AG04450 (cell line): ENCODE measurements around the gene NAA38. TPM values are rescaled to one million over a fixed set of nuclear protein-coding genes. Genes with fewer than 3 reads are reported as not detected.

ENCODE experiments used
- CTCF ChIA-PET: fragments of 300-600, 350-600 bp; formaldehyde crosslinking; extraction: SDS; loops from one replicate; lab custom pipeline; 2022; ENCODE audit warnings: antibody characterized with exemption, inconsistent platforms; lab: Charles Lee
- POLR2A ChIA-PET: fragments of 350-600 bp; formaldehyde crosslinking; extraction: SDS; loops from one replicate; lab custom pipeline; 2021; ENCODE audit warnings: antibody characterized with exemption, inconsistent platforms; lab: Yijun Ruan, JAX
- DNase-seq: peaks from one replicate; pipeline ENCODE4 v3.0.0-alpha.2; 2011; ENCODE audit warnings: low read depth, low spot score
- H3K27ac ChIP-seq: one replicate; pipeline ENCODE4 v1.5.1; 2012; ENCODE audit warnings: low read depth, low read length, control low read depth
- H3K27me3 ChIP-seq: one replicate; pipeline ENCODE4 v1.6.0; 2012; ENCODE audit warnings: low read length; ENCODE audit not compliant: control insufficient read depth, insufficient read depth
- H3K4me3 ChIP-seq: 2 replicates; pipeline ENCODE4 v1.5.1; 2011; ENCODE audit warnings: mild to moderate bottlenecking, low read depth, low read length, control low read depth
- H3K9me3 ChIP-seq: 2 replicates; pipeline ENCODE4 v1.5.1; 2012; ENCODE audit warnings: low read length; ENCODE audit not compliant: control insufficient read depth, insufficient read depth
- CTCF ChIP-seq: IDR thresholded peaks from 2 replicates; pipeline ENCODE4 v1.5.1; 2011; ENCODE audit warnings: low read depth, low read length, control low read depth, inconsistent platforms
- polyA plus RNA-seq: library from polyadenylated mRNA; depleted of rRNA; stranded (reverse); fragments of >200 nt; gene quantifications from 2 replicates; pipeline ENCODE4 v1.2.3, GENCODE V29; 2011

Gene NAA38
- polyA plus RNA-seq, 1 experiment = 49.3 TPM

- TF ChIP-seq CTCF = no peak
- ChIA-PET POLR2A (interaction anchor here (4.3 kb wide), 1 partner anchor 18 kb away, joined by 21 read pairs; the partner anchor contains the start of genes CYB5D1 and NAA38), CTCF (interaction anchor here (0.6 kb wide), 1 partner anchor 24 kb away, joined by 3 read pairs; no protein-coding TSS in a partner anchor)
- Histone ChIP-seq H3K4me3 (peak overlapping the region; percentile 84), H3K27ac (peak overlapping the region; percentile 68), H3K27me3 (no peaks in the 10 kb centered on the region), H3K9me3 (peaks cover 3% of the 10 kb centered on the region; the same call in 1 of the 2 replicates)
- no peak for DNase-seq
These were observed 18.0 kb downstream of the NAA38 start for GRCh38 chr17:7839190-7839875.

DNA sequence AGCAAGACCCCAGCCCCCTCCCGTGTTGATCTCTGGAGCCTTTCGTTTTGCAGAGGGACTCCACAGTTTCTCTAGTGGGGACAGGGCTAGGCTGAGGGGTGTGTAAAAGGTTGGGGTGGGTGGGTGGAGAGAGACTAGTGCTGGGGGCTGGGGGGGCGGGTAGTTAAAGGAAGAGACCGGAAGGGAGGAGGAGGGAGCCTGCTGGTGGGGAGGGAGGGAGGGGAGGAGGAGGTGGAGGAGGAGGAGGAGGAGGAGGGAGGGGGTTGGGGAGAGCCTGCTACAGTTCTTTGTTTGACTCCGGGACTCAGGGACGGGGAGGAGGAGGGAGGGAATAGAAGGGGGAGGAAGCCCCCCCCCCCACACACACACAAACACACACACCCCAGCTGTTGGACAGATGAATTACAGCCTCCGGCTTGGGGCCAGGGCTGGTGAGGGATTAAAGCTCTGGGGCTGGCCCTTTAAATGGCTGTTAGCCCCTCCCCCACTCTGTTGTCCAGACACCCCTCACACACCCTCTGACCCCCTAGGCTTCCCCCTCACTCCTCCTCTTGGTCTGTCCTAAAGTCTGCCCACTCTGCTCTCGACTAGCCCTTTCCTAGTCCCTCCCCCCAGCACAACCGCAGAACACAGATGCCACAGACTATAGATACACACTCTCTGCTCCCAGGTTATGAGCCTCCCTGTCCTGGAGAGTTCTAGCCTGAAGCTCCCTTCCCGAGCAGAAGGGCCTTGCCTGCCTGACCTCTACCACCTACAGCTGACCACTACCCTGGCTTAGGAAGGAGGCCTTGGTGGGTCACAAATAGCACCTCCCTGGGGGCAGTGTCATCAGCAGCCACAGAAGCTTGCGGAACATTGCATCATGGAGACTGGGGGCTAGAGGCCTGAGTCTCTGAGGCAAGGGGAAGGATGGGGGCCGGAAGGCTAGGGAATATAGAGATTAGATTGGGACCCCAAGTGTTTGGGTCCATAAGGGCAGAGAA lies 19.0 kb downstream of the NAA38 start:
- CTCF ChIA-PET = interaction anchor here (0.6 to 1.5 kb wide), 3 partner anchors 13 to 25 kb away, joined by 3 read pairs; no protein-coding TSS in a partner anchor
- POLR2A ChIA-PET = interaction anchor here (4.3 kb wide), 1 partner anchor 19 kb away, joined by 21 read pairs; the partner anchor contains the start of genes CYB5D1 and NAA38
- H3K9me3 ChIP-seq = no peaks in the 10 kb centered on the region; the same call in 1 of the 2 replicates
- no peaks in the 10 kb centered on the region for H3K27me3 ChIP-seq
- no peak for DNase-seq
- peak overlapping the region; percentile 84 for H3K4me3 ChIP-seq
- TF ChIP-seq CTCF = no peak
- H3K27ac ChIP-seq = peak overlapping the region; percentile 68

- POLR2A ChIA-PET = interaction anchor here (0.7 to 4.3 kb wide), 3 partner anchors 20 to 33 kb away, joined by 3 to 21 read pairs (median 3); partner anchors contain the start of genes CYB5D1 and NAA38
- DNase-seq = no peak
- no peaks in the 10 kb centered on the region for H3K27me3 ChIP-seq
- no peak for TF ChIP-seq CTCF
- H3K27ac ChIP-seq = peak overlapping the region; percentile 98
- H3K4me3 ChIP-seq = peak overlapping the region; percentile 84
- CTCF ChIA-PET = interaction anchor here (1.3 to 1.5 kb wide), 2 partner anchors 14 to 16 kb away, joined by 3 read pairs; no protein-coding TSS in a partner anchor
- H3K9me3 ChIP-seq = no peaks in the 10 kb centered on the region; the same call in 1 of the 2 replicates
These were observed 19.8 kb downstream of the NAA38 start for GRCh38 chr17:7837408-7838088.

- ChIA-PET CTCF (interaction anchor here (1.5 kb wide), 1 partner anchor 15 kb away, joined by 3 read pairs; no protein-coding TSS in a partner anchor), POLR2A (interaction anchor here (0.6 to 4.3 kb wide), 5 partner anchors 8 to 160 kb away, joined by 3 to 21 read pairs (median 3); partner anchors contain the start of genes CYB5D1 and NAA38)
- no peaks in the 10 kb centered on the region; the same call in 1 of the 2 replicates for H3K9me3 ChIP-seq
- TF ChIP-seq CTCF = no peak
- H3K27me3 ChIP-seq = no peaks in the 10 kb centered on the region
- DNase-seq = peak; percentile 91
- H3K27ac ChIP-seq = peak overlapping the region; percentile 98
- peak overlapping the region; percentile 84 for H3K4me3 ChIP-seq
These were observed 20.6 kb downstream of the NAA38 start for GRCh38 chr17:7836596-7837407.
